Jurkat, Clone E6-1 (cell line): Measurements from ENCODE around the gene SPSB3.

Experiments
- DNase-seq: peaks from one replicate; pipeline ENCODE4 v3.0.0-alpha.2; 2011; ENCODE audit warnings: low read depth, low spot score
- H3K4me3 ChIP-seq: 2 replicates; pipeline ENCODE4 v1.5.1; 2011; ENCODE audit warnings: mild to moderate bottlenecking, low read length, control low read depth, moderate library complexity

The SPSB3 gene

DNA sequence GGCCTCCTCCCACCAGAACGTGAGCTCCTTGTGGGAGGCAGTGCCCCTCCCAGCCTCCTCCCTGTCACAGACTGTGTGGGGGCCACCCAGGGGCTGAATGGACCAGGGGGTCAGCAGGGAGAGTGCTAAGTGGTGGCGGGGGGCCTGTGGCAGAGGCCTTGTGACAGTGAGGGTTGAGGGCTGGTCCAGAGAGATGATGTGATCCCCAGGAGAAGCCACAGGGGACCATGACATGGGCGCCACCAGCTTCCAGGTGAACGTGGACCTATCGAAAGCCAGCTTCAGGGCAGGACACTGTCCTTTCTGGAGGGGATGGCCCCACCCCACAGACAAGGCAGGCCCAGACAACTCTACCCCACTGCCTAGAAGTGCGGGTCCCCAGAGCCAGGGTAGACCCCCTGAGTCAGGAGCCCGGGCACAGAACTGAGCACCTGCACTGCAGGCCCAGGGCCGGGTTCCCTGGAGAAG is 3.1 kb downstream of the SPSB3 start:
- no peak overlapping the region for H3K4me3 ChIP-seq
- no peak for DNase-seq

DNA sequence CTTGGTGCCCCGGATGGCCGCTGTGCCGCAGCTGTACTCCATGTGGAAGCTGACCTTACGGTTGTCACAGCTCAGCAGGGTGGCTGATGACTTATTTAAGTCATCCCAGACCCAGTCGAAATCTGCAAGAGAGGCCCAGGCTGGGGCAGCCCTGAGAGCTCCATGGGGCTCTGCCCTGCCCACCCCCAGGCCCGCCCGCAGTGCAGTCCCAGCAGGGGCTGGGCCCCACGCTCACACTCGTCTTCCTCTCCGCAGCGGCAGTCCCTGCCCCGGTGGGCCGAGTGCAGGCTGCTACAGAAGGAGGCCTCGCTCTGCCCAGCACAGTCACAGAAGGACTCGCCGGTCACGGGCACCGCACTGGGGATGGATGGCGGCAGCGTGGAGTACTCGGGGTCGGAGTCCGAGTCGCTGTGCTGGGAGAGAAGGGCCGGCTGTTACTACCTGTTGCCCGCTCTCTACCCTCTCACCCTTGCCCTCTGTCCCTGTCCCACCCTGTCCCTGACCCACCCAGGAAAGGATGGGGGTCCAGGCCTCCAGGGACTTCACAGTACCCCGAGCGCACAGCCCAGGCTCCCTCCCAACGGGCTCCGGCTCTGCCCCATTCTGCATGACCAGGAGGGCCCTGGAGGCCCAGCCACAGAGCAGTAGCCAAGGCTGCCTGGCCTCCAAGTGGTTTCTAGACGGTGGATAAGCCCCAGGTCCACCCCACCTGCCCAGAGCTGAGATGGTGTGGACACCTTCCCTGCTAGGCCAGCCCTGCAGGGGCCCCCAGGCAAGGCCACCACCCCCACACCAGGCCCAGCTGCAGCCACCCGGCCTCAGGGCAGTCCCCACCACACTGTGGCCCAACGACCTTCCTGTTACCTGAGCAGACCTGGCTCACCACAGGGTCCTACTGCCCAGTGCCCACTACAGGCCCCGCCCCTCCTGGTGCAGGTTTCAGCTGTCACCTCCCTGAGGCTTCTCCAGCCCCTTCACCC is 3.9 kb downstream of the SPSB3 start:
- H3K4me3 ChIP-seq = no peak overlapping the region
- no peak for DNase-seq

DNA sequence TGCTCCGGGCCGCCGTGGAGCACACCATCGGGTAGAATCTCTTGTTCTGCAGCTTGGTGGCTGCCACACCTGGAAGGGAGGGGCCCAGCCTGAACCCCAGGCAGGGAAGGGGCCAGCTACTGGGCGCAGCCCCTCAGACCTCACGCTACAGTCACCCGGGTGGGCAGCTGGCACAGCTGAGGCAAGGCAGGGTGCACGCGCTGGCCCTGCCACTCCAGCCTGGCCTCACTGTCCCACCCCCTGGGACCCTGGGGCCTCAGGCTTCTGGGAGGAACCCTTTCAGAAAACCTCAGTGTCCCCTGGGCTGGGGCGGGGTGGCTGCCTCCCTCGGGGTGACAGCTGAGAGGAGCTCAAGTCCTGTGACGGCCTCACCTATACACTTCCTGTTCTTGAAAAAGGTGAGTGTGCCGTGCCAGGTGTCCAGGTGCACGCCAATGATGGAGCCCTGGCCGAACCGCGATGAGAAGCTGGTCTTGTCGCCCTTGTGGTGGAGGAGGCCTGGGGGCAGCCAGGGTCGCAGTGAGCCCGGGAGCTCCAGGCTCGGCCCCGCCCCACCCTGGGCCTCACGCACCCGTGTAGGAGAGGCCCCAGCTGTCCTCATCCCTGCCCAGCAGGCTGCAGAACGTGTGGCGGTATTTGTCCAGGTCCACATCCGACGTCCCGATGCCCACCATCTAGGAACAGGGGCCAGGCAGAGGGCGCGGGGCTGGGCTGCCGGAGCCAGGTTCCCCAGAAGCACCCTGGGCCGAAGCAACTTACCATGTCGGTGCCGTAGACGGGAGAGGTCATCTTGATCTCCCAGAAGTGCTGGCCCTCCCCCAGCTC is 4.8 kb downstream of the SPSB3 start:
- DNase-seq = no peak
- H3K4me3 ChIP-seq = no peak overlapping the region

DNA sequence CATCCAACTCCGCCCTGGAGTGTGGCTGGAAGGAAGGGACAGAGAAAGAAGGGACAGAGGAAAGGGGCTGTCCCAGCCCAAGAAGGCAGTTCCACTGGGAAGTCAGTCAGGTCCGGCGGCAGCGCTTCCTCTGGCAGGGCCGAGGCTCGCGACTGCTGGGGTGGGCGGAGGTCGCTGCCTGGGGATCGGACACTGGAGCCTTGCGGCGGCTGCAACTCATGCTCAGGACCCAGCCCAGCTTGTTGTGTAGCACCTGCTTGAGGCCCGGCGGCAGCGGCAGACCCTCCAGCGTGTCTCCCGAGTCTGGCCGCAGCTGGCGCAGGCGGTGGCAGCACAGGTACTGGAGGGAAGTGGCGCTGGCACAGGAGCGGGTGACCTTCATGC is 5.4 kb downstream of the SPSB3 start:
- no peak for DNase-seq
- no peak overlapping the region for H3K4me3 ChIP-seq

DNA sequence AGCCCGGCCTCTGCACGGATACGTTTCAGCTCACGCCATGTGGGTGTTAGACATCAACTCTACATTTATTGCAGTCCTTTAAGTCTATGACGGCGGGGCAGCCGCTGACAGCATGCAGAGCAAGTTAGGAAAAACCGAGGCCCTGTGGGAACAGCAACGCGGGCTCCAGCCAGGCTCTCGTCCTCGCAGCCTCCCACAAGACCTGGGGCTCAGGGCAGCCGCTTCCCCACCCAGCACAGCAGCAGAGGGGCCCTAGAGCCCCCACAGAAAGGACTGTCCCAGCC is 5.8 kb downstream of the SPSB3 start:
- no peak for DNase-seq

DNA sequence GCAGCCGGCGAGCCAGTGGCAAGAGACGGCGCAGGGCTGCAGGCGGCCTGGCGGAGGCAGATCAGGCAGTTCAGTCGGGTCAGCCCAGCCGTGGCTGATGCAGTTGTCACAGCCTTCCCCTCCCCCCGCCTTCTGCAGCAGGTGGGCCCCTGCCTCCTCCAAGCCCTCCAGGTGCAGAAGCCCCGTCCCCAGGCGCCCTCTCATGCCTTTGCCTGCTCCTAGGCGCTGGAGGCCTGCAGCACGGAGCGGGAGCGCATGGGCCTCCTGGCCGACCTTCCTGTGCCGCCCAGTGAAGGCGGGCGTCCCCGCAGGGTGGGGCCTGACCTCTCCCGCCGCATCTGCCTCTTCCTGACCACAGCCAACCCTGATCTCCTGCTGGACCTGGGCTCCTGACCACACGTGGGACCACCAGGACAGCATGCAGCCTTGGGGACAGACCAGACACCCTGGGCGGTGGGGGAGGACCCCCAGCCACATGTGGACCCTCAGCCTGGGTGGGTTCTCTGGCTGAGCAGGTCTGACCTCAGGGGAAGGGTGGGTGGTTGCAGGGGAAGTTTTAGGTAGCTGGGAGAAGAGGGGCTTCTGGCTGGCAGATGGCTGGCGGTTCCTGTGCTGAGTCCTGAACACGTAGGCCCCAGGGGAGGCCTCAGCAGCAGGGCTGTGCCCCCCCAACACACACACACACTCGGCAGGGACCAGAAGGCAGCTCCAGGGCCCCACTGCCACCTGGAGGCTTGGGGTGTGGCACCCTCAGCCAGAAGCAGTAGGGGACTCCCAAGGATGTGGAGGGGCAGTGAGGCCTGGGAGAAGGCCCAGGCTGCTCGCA is 6.3 kb downstream of the SPSB3 start:
- H3K4me3 ChIP-seq = no peak overlapping the region
- DNase-seq = no peak

More for the DNA sequence above, 5.8 kb downstream of the SPSB3 start:
- H3K4me3 ChIP-seq = no peak overlapping the region

DNA sequence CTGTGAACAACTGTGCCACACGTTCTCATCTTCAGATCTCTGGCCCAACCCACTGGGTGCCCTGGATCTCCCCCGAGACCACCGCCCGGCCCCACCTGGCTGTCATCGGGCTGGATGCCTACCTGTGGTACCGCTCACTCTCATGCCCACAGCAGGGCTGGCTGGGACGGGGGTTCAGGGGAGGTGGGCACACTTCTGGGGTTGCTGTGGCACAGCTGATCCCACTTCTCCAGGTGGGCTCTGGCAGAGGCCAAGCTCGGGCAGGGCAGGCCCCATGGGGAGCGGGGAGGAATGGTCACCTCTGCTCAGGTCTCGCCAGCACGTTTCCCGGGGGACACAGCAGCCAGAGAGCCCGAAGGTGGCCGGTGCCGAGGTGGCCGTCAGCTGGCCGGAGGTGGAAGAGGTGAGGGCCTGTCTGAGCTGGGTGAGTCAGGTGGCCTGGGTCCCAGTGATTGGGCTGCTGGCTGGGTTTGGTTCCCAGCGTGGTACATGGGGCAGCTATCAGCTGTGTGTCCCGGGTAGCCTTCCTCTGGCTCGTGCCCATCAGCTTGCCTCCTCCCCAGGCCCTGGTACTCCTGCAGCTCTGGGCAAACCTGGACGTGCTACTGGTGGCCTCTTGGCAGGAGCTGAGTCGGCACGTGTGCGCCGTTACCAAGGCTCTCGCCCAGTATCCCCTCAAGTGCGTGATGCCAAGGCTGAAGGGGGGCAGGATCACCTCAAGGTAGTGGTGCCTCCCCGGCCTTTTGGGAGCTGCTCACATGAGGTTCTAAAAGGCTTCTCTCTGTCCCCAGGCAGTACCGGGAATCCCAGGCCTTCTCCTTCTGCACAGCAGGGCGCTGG is 7.1 kb downstream of the SPSB3 start:
- DNase-seq = no peak
- H3K4me3 ChIP-seq = no peak overlapping the region

DNA sequence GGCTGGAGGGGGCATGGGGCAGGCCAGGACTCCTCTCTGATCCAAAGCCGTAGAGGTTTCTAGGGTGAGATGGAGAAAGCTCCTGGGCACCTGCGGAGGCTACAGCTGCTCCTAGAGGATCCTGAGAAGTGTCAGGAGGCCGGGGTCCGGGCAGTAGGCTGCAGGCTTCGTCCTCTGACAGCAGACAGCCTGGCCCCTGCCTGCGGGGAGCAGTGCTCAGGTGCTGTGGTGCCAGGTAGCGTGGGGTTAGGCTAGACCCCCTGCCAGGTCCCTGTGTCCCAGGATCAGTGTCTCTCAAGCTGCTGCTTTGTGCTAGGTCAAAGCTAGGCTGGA is 8.0 kb downstream of the SPSB3 start:
- no peak for DNase-seq
- peak overlapping the region; percentile 85; the same call in 1 of the 2 replicates for H3K4me3 ChIP-seq

DNA sequence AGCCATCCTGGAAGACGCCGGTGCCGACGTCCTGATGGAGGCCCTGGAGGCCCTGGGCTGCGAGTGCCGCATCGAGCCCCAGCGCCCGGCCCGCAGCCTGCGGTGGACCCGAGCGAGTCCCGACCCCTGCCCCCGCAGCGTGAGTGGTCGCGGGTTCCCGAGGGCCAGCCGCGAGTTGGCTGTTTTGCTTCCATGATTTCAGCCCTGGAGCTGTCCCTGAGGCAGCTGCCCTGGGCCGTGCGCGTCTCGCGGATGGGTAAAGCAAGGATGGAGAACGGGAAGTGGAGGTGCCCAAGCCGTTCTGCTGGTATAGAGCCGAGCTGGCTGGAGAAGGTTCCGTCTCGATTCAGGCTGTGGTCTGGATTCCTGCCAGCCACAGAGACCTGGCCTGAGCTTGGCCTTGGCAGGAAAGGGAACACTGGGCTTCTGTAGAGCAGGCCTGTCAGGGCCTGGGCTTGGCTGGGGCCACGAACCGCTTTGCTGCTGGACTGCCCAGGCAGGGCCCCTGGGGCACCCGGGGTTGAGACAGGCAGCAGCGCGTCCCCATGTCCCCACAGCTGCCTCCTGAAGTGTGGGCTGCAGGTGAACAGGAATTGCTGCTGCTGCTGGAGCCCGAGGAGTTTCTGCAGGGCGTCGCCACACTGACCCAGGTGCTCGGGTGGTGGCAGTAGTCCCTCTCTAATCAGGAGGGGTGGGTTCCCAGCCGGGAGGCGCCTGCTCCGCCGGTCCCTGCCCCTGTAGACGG is 8.5 kb downstream of the SPSB3 start:
- DNase-seq = no peak
- H3K4me3 ChIP-seq = peak overlapping the region; percentile 85

DNA sequence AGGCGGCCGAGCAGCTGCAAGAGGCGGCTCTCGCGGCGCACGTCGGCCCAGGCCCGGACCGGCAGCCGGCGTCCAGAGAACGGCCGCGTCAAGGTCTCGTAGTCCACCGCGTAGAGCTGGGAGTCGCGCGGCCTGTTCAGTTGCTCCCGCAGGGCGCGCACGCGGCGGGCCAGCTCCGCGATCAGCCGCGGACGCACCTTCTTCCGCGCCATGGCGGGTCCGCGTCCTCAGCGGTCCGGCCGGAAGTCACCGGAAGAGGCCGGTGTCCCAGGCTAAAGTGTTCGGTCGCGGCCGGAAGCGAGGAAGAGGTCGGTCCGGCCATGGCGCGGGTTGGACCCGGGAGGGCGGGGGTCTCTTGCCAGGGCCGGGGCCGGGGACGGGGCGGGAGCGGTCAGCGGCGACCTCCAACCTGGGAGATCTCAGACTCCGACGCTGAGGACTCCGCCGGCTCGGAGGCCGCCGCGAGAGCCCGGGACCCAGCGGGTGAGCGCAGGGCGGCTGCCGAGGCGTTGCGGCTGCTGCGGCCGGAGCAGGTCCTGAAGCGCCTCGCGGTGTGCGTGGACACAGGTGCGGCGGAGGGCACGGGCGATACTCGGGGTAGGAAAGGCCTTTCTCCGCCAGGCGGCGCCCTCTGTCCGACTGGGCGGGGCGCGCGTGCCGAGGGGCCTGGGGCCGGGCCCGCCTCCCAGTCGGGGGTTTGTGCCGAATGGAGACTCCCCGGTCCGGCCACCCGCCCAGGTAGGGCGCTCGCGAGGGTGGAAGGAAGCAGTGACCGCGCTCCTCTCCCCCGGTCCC is 9.3 kb downstream of the SPSB3 start, which contains the start of gene MRPS34:
Gene MRPS34, minus strand, starts transcription at position 227 of the 795 bp plus-strand sequence. Its CDS starts 15 bp downstream, at position 212.
- H3K4me3 ChIP-seq = peak within 1 kb of the TSS; percentile 85
- DNase-seq = peak; percentile 64

DNA sequence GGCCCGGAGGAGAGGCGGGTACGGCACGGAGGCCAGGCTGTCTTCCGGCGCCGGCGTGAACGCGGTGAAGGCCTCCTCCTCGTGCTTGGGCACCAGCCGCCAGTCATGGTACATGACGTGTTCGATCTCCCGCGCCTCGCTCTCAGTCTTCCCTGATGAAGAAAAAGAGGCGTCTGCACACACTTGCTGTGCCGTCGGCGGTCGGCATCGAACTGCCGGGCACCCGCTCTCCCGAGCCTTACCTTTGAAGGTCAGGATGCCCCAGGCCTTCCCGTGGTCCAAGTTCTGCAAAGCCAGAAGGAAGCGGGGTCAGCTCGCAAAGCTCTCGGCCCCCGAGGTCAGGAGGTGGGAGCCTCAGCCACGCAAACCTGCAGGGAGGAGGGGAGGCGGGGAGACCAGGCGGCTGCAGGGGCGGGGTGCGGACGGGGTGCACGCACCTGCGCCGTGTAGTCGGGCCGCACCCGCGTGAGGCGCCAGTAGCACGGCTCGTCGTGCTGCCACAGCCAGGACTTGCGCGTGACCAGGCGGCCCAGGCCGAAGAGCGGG is 9.9 kb downstream of the SPSB3 start, which contains the start of gene EME2:
Gene EME2, plus strand, starts transcription at position 449 of the 546 bp plus-strand sequence. CDS start 418 bp downstream, outside the sequence.
- no peak for DNase-seq

DNA sequence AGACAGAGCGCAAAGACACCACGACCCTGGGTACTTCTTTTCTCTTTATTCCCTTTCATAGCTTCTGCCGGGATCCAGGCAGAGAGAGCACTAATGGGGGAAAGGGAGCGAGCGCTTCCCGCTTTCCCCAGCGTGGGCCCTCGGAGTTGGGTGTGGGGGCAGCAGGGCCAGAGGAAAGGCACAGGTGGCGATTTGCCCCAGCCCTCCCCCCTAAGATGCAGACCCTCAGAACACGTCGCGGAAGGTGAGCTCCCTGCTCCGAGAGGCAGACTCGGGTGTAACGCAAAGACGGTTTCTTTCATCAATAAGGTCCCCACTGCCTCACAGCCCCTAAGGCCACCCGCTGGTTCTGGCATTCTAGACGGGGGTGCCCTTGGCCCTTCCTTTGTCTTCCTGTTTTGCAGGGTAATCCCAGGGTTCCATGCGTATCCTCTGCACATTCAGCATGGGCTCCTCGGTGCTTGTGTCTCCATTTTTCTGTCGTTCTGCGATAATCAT is 10.5 kb downstream of the SPSB3 start:
- DNase-seq = no peak
- peak overlapping the region; percentile 85 for H3K4me3 ChIP-seq

More for the DNA sequence above, 9.9 kb downstream of the SPSB3 start, which contains the start of gene EME2:
- peak within 1 kb of the TSS; percentile 85 for H3K4me3 ChIP-seq

DNA sequence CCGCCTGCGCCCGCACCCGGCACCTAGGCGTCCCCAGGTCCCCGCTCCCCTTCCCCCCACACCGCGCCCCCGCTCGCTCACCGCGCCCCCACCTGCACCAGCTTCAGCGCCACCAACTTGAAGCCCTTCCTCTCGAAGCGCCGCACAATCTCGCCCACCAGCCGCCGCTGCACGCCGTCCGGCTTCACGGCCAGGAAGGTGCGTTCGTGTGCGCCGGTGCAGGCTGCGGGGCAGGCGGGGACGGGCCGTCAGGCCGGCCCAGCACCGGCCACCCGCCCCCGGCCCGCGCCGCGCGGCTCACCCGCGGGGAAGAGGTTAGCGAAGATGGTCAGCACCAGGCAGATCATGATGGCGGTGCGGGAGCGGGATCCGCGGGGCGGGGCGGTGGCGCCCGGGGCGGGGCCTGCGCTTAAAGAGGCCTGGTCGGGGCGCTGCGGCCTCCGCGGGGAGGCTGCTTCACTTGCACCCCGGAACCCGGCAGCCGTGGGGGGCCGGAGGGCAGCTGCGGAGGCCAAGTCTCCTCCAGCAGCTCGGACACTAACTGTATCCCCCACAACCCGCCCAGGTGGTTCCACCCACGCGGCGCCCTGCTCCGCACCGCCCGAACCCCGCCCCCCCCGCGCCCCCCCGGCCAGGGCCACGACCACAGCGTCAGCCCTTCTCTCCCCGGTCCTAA is 11.0 kb downstream of the SPSB3 start, which contains the start of gene NME3:
Gene NME3, minus strand, starts transcription at position 356 of the 676 bp plus-strand sequence. Its CDS starts 9 bp downstream, at position 347.
- peak within 1 kb of the TSS; percentile 85 for H3K4me3 ChIP-seq
- DNase-seq = no peak

DNA sequence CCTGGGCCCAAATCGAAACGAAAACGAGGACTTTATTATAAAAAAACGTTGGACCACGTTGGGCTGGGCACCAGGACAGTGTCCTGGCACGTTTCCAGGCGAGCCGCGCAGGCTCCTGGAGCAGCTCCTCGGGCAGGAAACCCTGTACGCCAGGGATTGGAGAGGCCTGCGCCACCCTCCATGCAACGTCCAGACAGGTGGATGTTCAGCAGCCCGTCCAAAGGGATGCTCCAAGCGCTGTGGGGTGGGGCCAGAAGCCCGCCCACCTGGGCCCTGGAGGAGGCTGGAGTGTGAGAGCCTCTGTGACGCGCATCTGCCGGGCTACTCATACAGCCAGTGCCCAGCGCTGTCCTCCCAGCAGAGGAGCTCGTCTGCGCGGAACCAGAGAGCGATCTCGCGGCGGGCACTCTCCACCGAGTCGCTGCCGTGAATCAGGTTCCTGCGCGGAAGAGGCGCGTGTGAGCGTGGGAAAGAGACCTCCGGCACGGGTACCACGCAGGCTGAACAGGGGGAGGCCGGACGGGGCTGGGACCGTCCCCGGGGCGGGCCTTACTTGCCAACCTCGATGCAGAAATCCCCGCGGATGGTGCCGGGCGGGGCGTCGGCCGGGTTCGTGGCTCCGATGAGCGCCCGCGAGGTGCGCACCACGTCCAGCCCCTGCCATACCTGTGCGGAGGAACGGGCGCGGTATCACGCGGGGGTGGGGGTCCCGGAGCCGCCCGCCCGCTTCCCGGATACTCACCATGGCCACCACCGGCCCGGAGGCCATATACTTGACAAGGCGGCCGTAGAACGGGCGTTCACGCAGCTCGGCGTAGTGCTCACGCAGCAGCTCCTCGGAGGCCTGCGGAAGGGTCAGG is 11.8 kb downstream of the SPSB3 start:
- DNase-seq = no peak
- no peak overlapping the region for H3K4me3 ChIP-seq
